Astrocyte of the cerebellum (primary cell): ENCODE data around the gene LBX2.

Experiments used
- DNase-seq: peaks from one replicate; pipeline ENCODE4 v3.0.0-alpha.2; 2011; ENCODE audit warnings: low read depth
- H3K4me3 ChIP-seq: 2 replicates; pipeline ENCODE4 v1.5.1; 2011; ENCODE audit warnings: mild to moderate bottlenecking, low read depth, low read length, moderate library complexity
- in situ Hi-C: cut with HindIII; loops from 2 replicates; pipeline ENCODE4 v1.10.0; 2017; ENCODE audit warnings: low sequenced_read_pairs
- TF ChIP-seq, protein P1 (sequence below): IDR thresholded peaks from 2 replicates; pipeline ENCODE4 v1.5.1; 2012; ENCODE audit warnings: low read length, low read depth, moderate library complexity, mild to moderate bottlenecking; ENCODE audit errors: missing control alignments

LBX2 gene, protein sequence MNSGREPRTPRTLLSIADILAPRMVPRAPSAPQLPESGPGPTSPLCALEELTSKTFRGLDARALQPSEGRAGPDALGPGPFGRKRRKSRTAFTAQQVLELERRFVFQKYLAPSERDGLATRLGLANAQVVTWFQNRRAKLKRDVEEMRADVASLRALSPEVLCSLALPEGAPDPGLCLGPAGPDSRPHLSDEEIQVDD

DNA sequence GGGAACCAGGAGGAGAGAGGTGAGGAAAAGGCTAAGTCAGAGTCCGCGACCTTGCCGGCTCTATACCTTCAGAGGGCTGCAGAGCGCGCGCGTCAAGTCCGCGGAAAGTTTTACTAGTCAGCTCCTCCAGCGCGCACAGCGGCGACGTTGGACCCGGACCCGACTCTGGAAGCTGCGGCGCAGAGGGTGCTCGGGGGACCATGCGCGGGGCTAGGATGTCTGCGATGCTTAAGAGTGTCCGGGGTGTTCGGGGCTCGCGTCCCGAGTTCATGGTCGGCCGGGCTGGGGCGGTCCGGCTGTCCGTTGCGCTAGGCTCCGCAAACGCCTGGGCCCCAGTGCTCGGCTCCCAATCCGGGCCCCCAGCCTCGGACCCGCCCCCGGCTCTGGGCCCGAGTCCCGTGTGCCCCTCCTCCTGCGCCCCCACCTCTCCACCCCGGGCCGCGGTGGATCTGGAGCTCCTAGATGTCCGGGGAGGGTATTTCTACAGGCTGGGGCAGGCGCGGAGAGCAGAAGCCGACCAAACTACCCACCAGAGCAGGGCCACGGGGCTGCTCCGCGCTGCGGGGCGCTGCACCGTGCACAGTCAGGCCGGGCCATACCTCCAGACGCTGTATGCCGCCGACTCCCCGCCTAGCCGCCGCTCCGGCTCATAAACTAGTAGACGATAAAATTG lies at the start of gene LBX2:
TSS of gene LBX2 (minus strand) at position 337 of the 673 bp plus-strand sequence. CDS start at position 271, 66 bp downstream.
- H3K4me3 ChIP-seq, result peak within 1 kb of the TSS; percentile 19
- in situ Hi-C loops, result no loop called here
- DNase-seq, result no peak
- TF ChIP-seq, protein P1, sequence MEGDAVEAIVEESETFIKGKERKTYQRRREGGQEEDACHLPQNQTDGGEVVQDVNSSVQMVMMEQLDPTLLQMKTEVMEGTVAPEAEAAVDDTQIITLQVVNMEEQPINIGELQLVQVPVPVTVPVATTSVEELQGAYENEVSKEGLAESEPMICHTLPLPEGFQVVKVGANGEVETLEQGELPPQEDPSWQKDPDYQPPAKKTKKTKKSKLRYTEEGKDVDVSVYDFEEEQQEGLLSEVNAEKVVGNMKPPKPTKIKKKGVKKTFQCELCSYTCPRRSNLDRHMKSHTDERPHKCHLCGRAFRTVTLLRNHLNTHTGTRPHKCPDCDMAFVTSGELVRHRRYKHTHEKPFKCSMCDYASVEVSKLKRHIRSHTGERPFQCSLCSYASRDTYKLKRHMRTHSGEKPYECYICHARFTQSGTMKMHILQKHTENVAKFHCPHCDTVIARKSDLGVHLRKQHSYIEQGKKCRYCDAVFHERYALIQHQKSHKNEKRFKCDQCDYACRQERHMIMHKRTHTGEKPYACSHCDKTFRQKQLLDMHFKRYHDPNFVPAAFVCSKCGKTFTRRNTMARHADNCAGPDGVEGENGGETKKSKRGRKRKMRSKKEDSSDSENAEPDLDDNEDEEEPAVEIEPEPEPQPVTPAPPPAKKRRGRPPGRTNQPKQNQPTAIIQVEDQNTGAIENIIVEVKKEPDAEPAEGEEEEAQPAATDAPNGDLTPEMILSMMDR, result no peak

DNA sequence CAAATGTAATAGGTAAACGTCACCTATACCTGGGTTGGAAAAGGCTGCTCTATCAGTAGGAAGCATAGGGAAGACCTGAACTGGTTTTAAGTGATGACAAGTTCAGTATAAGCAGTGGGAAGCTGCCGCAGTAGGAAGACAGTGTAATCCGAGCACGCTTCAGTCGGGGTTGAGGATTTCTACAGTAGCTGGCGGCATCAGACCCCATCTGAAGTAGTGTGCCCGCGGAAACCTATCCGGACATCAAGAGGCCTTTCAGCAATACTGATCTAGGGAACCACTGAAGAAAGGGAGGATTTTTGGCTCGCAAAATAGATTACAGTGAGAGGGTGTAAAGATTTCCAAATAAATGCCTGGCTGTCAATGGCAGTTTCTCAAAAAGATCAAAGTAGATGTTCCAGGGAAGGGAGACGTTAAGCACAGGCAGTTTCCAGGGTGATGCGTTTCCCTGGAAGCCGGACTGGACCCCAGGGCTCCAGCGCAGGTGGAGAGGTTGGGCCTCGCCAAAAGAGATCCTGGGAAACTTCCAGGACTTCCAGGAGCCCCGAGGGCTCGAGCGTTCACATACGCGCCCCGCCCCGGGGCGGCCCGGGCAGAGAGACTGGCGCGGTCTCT lies 49.0 kb upstream of the LBX2 start:
- in situ Hi-C loops, result no loop called here
- TF ChIP-seq, protein P1, result no peak
- H3K4me3 ChIP-seq, result peak overlapping the region; percentile 44
- DNase-seq, result no peak

DNA sequence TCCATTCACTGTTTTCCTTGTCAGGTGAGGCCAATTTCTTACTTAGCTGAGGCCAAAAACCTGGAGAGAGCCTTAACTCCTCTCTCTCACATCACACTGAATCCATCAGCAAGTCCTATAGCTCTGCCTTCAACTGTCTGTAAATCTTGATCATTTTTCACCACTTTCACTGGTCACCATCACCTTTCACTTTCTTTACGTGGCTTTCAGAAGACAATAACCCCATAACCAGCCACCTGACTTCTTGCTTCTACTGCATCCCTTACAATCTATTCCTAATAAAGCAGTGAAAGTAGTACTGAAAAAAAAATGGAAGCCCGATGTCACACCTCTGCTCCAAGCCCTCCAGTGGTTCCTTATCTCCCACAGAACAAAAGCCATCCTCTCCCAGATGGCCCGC lies 46.6 kb upstream of the LBX2 start:
- DNase-seq, result no peak
- H3K4me3 ChIP-seq, result no peak overlapping the region
- TF ChIP-seq, protein P1, result no peak
- in situ Hi-C loops, result no loop called here

DNA sequence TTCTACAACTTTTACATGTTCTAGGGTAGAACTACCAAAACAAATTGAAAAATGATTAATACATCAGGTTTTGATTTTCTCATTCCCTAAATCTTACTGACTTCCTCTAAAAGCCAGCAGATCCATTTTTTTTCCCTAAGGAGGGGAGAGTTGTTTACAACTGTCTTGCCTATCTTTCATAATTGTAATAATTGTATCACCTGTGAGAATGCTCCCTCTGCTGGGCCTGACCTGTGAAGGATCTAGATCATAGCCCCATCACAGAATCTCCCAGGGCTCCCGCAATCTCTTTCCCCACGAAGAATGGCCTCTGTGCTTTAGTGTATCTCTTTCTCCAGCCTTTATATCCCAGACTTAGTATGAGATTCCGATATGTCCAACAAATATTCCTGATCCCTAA lies 45.2 kb upstream of the LBX2 start:
- no peak for DNase-seq
- no peak overlapping the region for H3K4me3 ChIP-seq
- in situ Hi-C loops, result no loop called here
- TF ChIP-seq, protein P1, result no peak

DNA sequence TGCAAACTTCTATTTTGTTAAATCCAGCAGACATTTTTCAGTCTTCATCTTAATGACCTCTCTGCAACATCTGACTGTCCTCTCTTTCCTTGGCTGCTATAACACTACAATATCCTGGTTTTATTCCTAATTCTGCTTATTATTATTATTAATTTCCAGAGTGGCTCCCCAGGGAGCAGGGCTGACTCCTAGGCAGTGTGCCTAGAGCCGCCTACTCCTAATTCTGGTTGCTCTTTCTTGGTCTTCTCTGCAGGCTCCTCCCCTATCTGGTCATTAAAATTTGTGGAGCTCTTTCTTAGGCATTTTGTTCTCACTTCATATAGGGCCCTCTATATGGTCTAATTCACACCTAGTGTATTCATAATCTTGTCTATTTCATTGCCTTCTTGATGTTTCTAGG lies 43.6 kb upstream of the LBX2 start:
- H3K4me3 ChIP-seq, result no peak overlapping the region
- no peak for DNase-seq
- in situ Hi-C loops, result no loop called here
- TF ChIP-seq, protein P1, result no peak

DNA sequence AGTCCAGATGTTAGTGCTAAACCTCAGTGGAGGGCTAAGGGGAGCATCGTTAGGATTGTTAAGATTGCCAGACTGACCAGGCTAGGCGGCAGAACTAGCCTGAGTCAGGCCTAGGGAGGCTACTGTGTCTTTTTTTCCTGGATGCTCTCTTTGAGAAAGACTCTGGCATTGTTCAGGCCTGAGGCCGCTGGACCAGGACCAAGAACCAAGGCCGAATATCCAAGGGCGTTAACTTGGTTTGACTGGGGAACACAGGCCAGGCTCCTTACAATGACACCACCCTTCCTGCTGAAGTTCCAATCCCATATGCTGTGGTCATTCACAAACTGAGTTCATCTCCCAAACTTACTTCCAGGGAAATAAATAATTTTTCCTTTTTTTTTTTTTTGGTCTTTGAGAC lies 40.9 kb upstream of the LBX2 start:
- no peak overlapping the region for H3K4me3 ChIP-seq

More for the DNA sequence above, 40.9 kb upstream of the LBX2 start:
- TF ChIP-seq, protein P1, result no peak
- in situ Hi-C loops, result no loop called here
- no peak for DNase-seq
